CD4-positive, alpha-beta memory T cell (primary cell): ENCODE results near the gene FXYD3. TPM values are rescaled to one million over a fixed set of nuclear protein-coding genes. Genes with fewer than 3 reads are reported as not detected.
"Not testable (repeated sequence)": the region's sequence is repeated elsewhere in the genome, so short reads cannot be mapped to it uniquely, and the experiment has no call there.

Source experiments
- CTCF ChIA-PET: fragments of 350-600 bp; sonication (Branson Sonifier 250); formaldehyde crosslinking; loops from one replicate; lab custom pipeline; 2021; ENCODE audit warnings: inconsistent platforms; ENCODE audit not compliant: partially characterized antibody; lab: Charles Lee
- POLR2A ChIA-PET: fragments of 350-600 bp; sonication (Branson Sonifier 250); formaldehyde crosslinking; loops from one replicate; lab custom pipeline; 2021; ENCODE audit not compliant: partially characterized antibody; lab: Charles Lee
- DNase-seq, 5 donors: peaks; one replicate each; pipeline versions ENCODE4 v3.0.0 to v3.0.0-alpha.2; 2020 to 2022; ENCODE audit warnings: mixed read lengths in 1 of 5
- H3K27ac ChIP-seq: one replicate; pipeline ENCODE4 v1.7.0; 2013; ENCODE audit warnings: low read depth, low read length
- H3K27me3 ChIP-seq: 2 replicates; pipeline ENCODE4 v1.7.0; 2013; ENCODE audit warnings: mild to moderate bottlenecking, low read length, moderate library complexity; ENCODE audit not compliant: insufficient read depth
- H3K36me3 ChIP-seq: 2 replicates; pipeline ENCODE4 v1.7.0; 2013; ENCODE audit warnings: mild to moderate bottlenecking, low read length, moderate library complexity; ENCODE audit not compliant: insufficient read depth
- H3K4me1 ChIP-seq: 2 replicates; pipeline ENCODE4 v1.7.0; 2013; ENCODE audit warnings: mild to moderate bottlenecking, low read length, moderate library complexity; ENCODE audit not compliant: insufficient read depth
- H3K4me3 ChIP-seq, 2 donors: one replicate each; pipeline ENCODE4 v1.7.0; 2013; ENCODE audit warnings: low read length in 2 of 2, mild to moderate bottlenecking in 1 of 2
- H3K9me3 ChIP-seq, 2 donors: one replicate each; pipeline ENCODE4 v1.7.0; 2013; ENCODE audit warnings: low read length in 2 of 2, control low read depth in 1 of 2; ENCODE audit not compliant: control insufficient read depth in 1 of 2
- H3K27ac Mint-ChIP-seq, 7 donors: one replicate each; pipeline ENCODE4 v1.8.0; 2020 to 2021; ENCODE audit warnings: mixed read lengths in 7 of 7, mild to moderate bottlenecking in 6 of 7, inconsistent platforms in 3 of 7, moderate library complexity in 3 of 7
- H3K27me3 Mint-ChIP-seq, 2 donors: one replicate each; pipeline ENCODE4 v1.8.0; 2020 to 2021; ENCODE audit warnings: mixed read lengths in 2 of 2
- H3K36me3 Mint-ChIP-seq, 2 donors: one replicate each; pipeline ENCODE4 v1.8.0; 2020 to 2021; ENCODE audit warnings: mixed read lengths in 2 of 2, inconsistent platforms in 1 of 2, mild to moderate bottlenecking in 1 of 2
- H3K4me1 Mint-ChIP-seq, 4 donors: one replicate each; pipeline ENCODE4 v1.8.0; 2020 to 2021; ENCODE audit warnings: mixed read lengths in 4 of 4, mild to moderate bottlenecking in 1 of 4
- H3K4me3 Mint-ChIP-seq, 8 donors: one replicate each; pipeline ENCODE4 v1.8.0; 2020 to 2021; ENCODE audit warnings: mixed read lengths in 8 of 8, mild to moderate bottlenecking in 7 of 8, moderate library complexity in 6 of 8, inconsistent platforms in 3 of 8
- H3K9me3 Mint-ChIP-seq, 8 donors: one replicate each; pipeline ENCODE4 v1.8.0; 2020 to 2021; ENCODE audit warnings: mixed read lengths in 8 of 8, mild to moderate bottlenecking in 5 of 8, inconsistent platforms in 3 of 8, moderate library complexity in 1 of 8
- intact Hi-C: fragments of 100-400 bp; cut with micrococcal nuclease; formaldehyde crosslinking; loops from one replicate; pipeline ENCODE4 v1.15.1; 2023
- polyA plus RNA-seq, 2 donors: library from polyadenylated mRNA; unstranded; fragments of 300-500 nt; fragmentation: Illumina TruSeq; gene quantifications; one replicate each; pipeline ENCODE4 v1.2.3, GENCODE V29; 2021
- total RNA-seq, 2 experiments: library from RNA; stranded (reverse); gene quantifications; one replicate each; pipeline ENCODE4 v1.2.3, GENCODE V29; 2021

FXYD3 gene
- total and polyA plus RNA-seq, 4 experiments from 2014 or later: not detected

DNA sequence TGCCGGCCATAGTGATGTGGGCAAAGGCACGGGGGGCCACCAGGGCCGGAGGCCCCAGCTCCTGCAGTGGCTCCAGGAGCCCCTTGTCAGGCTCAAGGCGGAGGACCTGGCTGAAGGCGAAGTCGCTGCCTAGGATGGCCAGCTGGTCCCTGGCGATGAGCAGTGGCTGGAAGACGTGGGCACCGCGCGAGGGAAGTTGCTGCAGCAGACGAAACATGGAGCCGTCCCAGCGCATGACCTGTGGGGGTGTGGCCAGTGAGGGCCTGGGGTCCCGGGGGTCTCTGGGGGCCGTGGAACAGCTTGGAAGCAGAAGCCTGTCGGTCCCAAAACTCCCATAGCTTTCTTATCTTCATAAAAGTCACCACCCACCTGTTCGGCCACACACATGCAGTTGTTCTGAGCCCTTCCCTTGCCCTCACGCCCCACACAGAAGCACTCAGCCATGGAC, 9.7 kb downstream of the FXYD3 start:
- DNase-seq: no peak
- no peaks in the 10 kb centered on the region for H3K9me3 ChIP-seq
- no peak overlapping the region for H3K27ac Mint-ChIP-seq
- H3K9me3 Mint-ChIP-seq: no peaks in the 10 kb centered on the region
- peaks cover 9 to 16% (median 12%) of the 10 kb centered on the region in 4 donors for H3K4me1 Mint-ChIP-seq
- H3K27me3 Mint-ChIP-seq: no peaks in the 10 kb centered on the region
- ChIA-PET CTCF (interaction anchor here (1.1 to 1.3 kb wide), 2 partner anchors 9 to 486 kb away, joined by 3 read pairs; no protein-coding TSS in a partner anchor), POLR2A (interaction anchor here (0.7 to 3.0 kb wide), 7 partner anchors 9 to 143 kb away, joined by 3 to 23 read pairs (median 6); partner anchors contain the start of genes FXYD5, FXYD7 and USF2)
- intact Hi-C loops: no loop called here
- H3K27me3 ChIP-seq: no peaks in the 10 kb centered on the region
- H3K36me3 ChIP-seq: no peaks in the 10 kb centered on the region
- peak overlapping the region in 2 of 8 donors; percentile 44 to 45 for H3K4me3 Mint-ChIP-seq
- H3K4me3 ChIP-seq: no peak overlapping the region
- H3K4me1 ChIP-seq: peaks cover 13% of the 10 kb centered on the region
- no peaks in the 10 kb centered on the region for H3K36me3 Mint-ChIP-seq
- H3K27ac ChIP-seq: no peak overlapping the region

- Mint-ChIP-seq H3K9me3 (no peaks in the 10 kb centered on the region), H3K36me3 (no peaks in the 10 kb centered on the region), H3K4me3 (peak overlapping the region in 3 of 8 donors; percentile 44 to 50 (median 45)), H3K27ac (peak overlapping the region in 2 of 7 donors; percentile 0 to 42), H3K27me3 (no peaks in the 10 kb centered on the region), H3K4me1 (peaks cover 9 to 16% (median 12%) of the 10 kb centered on the region in 4 donors)
- H3K36me3 ChIP-seq: no peaks in the 10 kb centered on the region
- DNase-seq: no peak
- no peak overlapping the region for H3K4me3 ChIP-seq
- peaks cover 13% of the 10 kb centered on the region for H3K4me1 ChIP-seq
- ChIA-PET POLR2A (interaction anchor here (0.9 to 3.0 kb wide), 4 partner anchors 8 to 87 kb away, joined by 3 to 23 read pairs (median 9); partner anchors contain the start of genes FXYD5 and FXYD7), CTCF (no interaction called here)
- intact Hi-C loops: no loop called here
- H3K27me3 ChIP-seq: no peaks in the 10 kb centered on the region
- no peak overlapping the region for H3K27ac ChIP-seq
- H3K9me3 ChIP-seq: no peaks in the 10 kb centered on the region
Measured at GRCh38 chr19:35125749-35126623, 10.4 kb downstream of the FXYD3 start.

DNA sequence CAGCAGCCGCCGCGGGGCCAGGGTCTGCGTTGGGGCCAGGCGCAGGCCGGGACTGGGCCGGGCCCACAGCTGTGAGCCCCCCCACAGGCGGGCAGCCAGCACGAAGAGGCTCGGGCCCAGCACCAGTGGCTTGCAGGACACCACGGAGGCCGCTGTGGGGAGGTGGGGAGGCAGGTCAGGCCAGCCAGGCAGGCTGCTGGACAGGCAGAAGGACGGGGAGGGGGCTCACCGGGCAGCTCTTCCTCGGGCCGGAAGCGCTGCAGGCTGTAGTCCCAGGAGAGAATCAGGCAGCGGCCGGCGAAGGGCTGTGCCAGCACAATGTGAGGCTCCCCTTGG, 11.0 kb downstream of the FXYD3 start:
- no peaks in the 10 kb centered on the region for H3K27me3 ChIP-seq
- H3K27ac ChIP-seq: no peak overlapping the region
- no peaks in the 10 kb centered on the region for H3K9me3 Mint-ChIP-seq
- H3K27ac Mint-ChIP-seq: no peak overlapping the region
- intact Hi-C loops: no loop called here
- H3K4me3 Mint-ChIP-seq: no peak overlapping the region
- POLR2A ChIA-PET: no interaction called here
- H3K36me3 Mint-ChIP-seq: no peaks in the 10 kb centered on the region
- H3K4me3 ChIP-seq: no peak overlapping the region
- H3K4me1 ChIP-seq: peaks cover 13% of the 10 kb centered on the region
- DNase-seq: no peak
- H3K9me3 ChIP-seq: no peaks in the 10 kb centered on the region
- H3K36me3 ChIP-seq: no peaks in the 10 kb centered on the region
- CTCF ChIA-PET: no interaction called here
- no peaks in the 10 kb centered on the region for H3K27me3 Mint-ChIP-seq
- peaks cover 9 to 16% (median 12%) of the 10 kb centered on the region in 4 donors for H3K4me1 Mint-ChIP-seq

DNA sequence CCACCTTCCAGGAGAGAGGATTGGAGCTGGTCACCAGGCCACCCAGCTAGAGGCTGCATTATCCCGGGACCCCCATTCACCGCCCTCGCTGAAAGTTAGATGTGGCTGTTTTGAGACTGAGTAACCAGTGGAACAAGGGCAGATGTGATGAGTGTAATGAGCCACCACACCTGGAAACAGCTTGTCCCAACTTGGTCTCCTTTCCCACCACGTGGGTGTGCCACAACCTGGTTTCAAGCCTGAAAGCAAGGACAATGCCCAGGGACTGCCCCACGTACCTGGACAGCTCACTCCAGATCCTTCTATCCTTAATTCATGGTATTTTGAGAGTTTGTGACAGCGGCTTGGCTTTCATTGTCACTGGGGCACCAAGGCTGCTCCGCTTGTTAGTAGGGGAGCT, 12.2 kb downstream of the FXYD3 start:
- H3K27ac ChIP-seq: no peak overlapping the region
- no peaks in the 10 kb centered on the region for H3K27me3 ChIP-seq
- no peak for DNase-seq
- H3K9me3 Mint-ChIP-seq: peaks cover 0 to 6% (median 0%) of the 10 kb centered on the region in 8 donors
- H3K4me1 Mint-ChIP-seq: peaks cover 9 to 16% (median 13%) of the 10 kb centered on the region in 4 donors
- H3K4me1 ChIP-seq: peaks cover 13% of the 10 kb centered on the region
- H3K36me3 Mint-ChIP-seq: no peaks in the 10 kb centered on the region
- no peaks in the 10 kb centered on the region for H3K9me3 ChIP-seq
- no peaks in the 10 kb centered on the region for H3K36me3 ChIP-seq
- H3K4me3 Mint-ChIP-seq: no peak overlapping the region
- ChIA-PET CTCF (interaction anchor here (1.0 to 1.1 kb wide), 2 partner anchors 8 to 14 kb away, joined by 3 to 4 read pairs; no protein-coding TSS in a partner anchor), POLR2A (interaction anchor here (0.6 to 0.9 kb wide), 2 partner anchors 11 to 14 kb away, joined by 3 read pairs; partner anchors contain the start of gene FXYD1)
- no peak overlapping the region for H3K4me3 ChIP-seq
- intact Hi-C loops: no loop called here
- H3K27me3 Mint-ChIP-seq: no peaks in the 10 kb centered on the region
- peak overlapping the region in 1 of 7 donors; percentile 36 for H3K27ac Mint-ChIP-seq

GRCh38 chr19:35128398-35129057, 12.9 kb downstream of the FXYD3 start:
- no peak overlapping the region for H3K4me3 ChIP-seq
- peaks cover 13% of the 10 kb centered on the region for H3K4me1 ChIP-seq
- Mint-ChIP-seq H3K27ac (peak overlapping the region in 2 of 7 donors; percentile 8 to 22), H3K27me3 (no peaks in the 10 kb centered on the region), H3K9me3 (peaks cover 0 to 8% (median 0%) of the 10 kb centered on the region in 8 donors), H3K36me3 (no peaks in the 10 kb centered on the region), H3K4me3 (no peak overlapping the region), H3K4me1 (peaks cover 9 to 16% (median 13%) of the 10 kb centered on the region in 4 donors)
- ChIA-PET CTCF (interaction anchor here (1.0 to 1.1 kb wide), 2 partner anchors 8 to 14 kb away, joined by 3 to 4 read pairs; no protein-coding TSS in a partner anchor), POLR2A (interaction anchor here (0.9 kb wide), 1 partner anchor 14 kb away, joined by 3 read pairs; no protein-coding TSS in a partner anchor)
- DNase-seq: no peak
- no peaks in the 10 kb centered on the region for H3K27me3 ChIP-seq
- intact Hi-C loops: no loop called here
- H3K36me3 ChIP-seq: no peaks in the 10 kb centered on the region
- H3K27ac ChIP-seq: no peak overlapping the region
- H3K9me3 ChIP-seq: no peaks in the 10 kb centered on the region

GRCh38 chr19:35129724-35130274, 14.2 kb downstream of the FXYD3 start:
- H3K4me1 Mint-ChIP-seq, CTCF ChIA-PET, DNase-seq, H3K36me3 Mint-ChIP-seq, H3K36me3 ChIP-seq, H3K27me3 Mint-ChIP-seq, H3K9me3 ChIP-seq, H3K9me3 Mint-ChIP-seq, intact Hi-C loops, H3K4me3 ChIP-seq, POLR2A ChIA-PET, H3K4me1 ChIP-seq, H3K27me3 ChIP-seq, H3K27ac ChIP-seq, H3K4me3 Mint-ChIP-seq: not testable (repeated sequence)
- H3K27ac Mint-ChIP-seq: peak overlapping the region in 1 of 7 donors; percentile 2
